ENCODE results near the gene EIF4E3. TPM values are rescaled to one million over a fixed set of nuclear protein-coding genes. Genes with fewer than 3 reads are reported as not detected.

The EIF4E3 gene
- total RNA-seq, 1 donor from 2014 or later = 65.3 TPM

- intact Hi-C loops (cut with micrococcal nuclease) = no loop called here
Observed at GRCh38 chr3:71693641-71694040, 31.6 kb downstream of the EIF4E3 start.

- intact Hi-C loops (cut with micrococcal nuclease) = no loop called here
Observed at GRCh38 chr3:71692139-71692538, 33.1 kb downstream of the EIF4E3 start.

- intact Hi-C loops (cut with micrococcal nuclease) = no loop called here
Observed at GRCh38 chr3:71690341-71690841, 34.8 kb downstream of the EIF4E3 start.

DNA sequence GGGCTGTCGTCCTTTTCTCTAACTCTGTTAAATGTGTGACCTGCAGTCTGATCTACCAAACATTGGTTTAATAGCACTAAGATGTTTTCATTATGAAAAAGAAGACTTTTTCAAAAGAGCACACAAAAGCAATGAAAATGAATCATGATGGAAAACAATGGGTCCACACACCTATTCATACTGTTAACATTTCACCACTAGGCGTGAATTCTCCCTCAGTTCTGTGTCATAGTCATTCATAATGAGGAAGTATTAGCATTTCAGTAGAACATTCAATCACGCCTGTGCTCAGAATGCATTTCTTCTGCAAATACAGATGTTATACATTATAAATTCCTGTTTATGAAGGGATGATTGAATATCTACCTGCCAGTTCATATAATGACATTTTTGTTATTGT is 35.9 kb downstream of the EIF4E3 start:
- intact Hi-C loops (cut with micrococcal nuclease) = loop anchor here (10.0 kb wide), 1 partner anchor 104 kb away; the partner anchor contains the start of gene FOXP1

- intact Hi-C loops (cut with micrococcal nuclease) = loop anchor here (10.0 kb wide), 1 partner anchor 103 kb away; the partner anchor contains the start of gene FOXP1
Observed at GRCh38 chr3:71688121-71688520, 37.1 kb downstream of the EIF4E3 start.

GRCh38 chr3:71685686-71686085 is 39.5 kb downstream of the EIF4E3 start:
- intact Hi-C loops (cut with micrococcal nuclease) = loop anchor here (10.0 kb wide), 1 partner anchor 101 kb away; the partner anchor contains the start of gene FOXP1

DNA sequence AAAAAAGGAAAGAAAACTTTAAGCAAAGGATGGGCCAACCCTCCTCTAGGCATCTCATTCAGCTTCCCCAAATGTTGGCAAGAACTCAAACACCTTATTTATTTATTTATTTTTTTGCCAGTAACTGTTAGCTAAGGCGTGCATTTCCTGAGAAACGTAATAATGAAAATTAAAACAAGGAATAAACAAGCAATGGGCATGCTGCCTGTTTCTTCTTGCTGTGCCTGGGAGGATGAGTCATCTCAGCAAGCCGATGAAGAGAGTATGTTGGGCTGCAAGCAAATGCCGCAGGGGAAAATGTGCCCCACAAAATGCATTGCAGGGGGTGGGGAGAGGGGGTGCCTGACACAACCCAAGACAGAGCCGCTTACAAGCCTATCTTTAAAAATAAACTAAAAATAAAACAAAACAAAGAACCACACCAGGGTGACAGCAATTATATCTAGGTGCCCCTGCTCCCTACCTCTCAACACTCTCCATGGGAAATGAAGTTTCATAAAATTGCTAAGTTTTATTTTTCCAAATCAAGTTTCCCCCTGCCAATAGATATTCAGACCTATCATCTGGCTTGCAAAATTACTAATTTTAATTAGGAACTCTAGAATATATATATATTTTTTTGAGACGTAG is 40.3 kb downstream of the EIF4E3 start:
- intact Hi-C loops (cut with micrococcal nuclease) = loop anchor here (10.0 kb wide), 1 partner anchor 100 kb away; the partner anchor contains the start of gene FOXP1

- intact Hi-C loops (cut with micrococcal nuclease) = loop anchor here (10.0 kb wide), 1 partner anchor 99 kb away; the partner anchor contains the start of gene FOXP1
Observed at GRCh38 chr3:71684046-71684756, 41.0 kb downstream of the EIF4E3 start.

- intact Hi-C loops (cut with micrococcal nuclease) = loop anchor here (10.0 kb wide), 1 partner anchor 96 kb away; the partner anchor contains the start of gene FOXP1
Observed at GRCh38 chr3:71681224-71681668, 44.0 kb downstream of the EIF4E3 start.

GRCh38 chr3:71680603-71681002 is 44.6 kb downstream of the EIF4E3 start:
- intact Hi-C loops (cut with micrococcal nuclease) = loop anchor here (10.0 kb wide), 1 partner anchor 96 kb away; the partner anchor contains the start of gene FOXP1

- intact Hi-C loops (cut with micrococcal nuclease) = no loop called here
Observed at GRCh38 chr3:71676931-71677330, 48.3 kb downstream of the EIF4E3 start.

DNA sequence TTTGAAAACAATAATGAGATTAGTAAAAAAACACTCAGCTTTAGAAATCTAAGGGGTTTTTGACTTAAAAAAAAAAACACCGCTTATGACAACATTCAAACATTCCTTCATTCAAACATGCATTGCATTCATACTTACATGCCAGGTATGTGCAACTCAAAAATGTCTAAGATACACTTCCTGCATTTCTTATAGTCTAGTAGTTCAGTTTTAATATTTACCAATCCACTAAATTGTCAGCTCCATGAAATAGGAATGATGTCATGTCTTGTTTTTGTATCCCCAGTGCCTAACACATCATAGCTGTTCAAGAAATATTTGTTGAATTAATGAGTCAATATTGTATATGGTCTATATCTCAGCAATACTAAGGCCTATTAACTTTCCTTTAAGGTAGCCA is 51.7 kb downstream of the EIF4E3 start:
- intact Hi-C loops (cut with micrococcal nuclease) = no loop called here

DNA sequence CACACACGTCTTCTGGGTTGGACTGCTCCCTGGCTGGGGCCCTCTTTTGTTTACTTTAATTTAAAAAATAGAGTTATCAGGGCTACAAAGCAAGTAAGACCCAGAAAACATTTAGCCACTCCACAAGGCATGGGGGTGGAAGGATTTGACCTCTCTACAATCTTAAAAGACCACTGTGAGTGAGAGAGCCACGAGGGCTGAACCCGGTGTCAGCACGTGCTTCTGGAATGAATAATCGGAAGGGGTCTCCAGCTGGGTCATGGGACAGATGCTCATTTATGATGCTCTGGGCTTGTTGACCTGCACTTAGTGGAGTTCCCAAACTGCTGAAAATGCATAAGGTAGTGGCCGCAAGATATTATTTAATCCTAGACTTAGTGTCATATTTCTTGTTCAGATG is 52.4 kb downstream of the EIF4E3 start:
- intact Hi-C loops (cut with micrococcal nuclease) = no loop called here

DNA sequence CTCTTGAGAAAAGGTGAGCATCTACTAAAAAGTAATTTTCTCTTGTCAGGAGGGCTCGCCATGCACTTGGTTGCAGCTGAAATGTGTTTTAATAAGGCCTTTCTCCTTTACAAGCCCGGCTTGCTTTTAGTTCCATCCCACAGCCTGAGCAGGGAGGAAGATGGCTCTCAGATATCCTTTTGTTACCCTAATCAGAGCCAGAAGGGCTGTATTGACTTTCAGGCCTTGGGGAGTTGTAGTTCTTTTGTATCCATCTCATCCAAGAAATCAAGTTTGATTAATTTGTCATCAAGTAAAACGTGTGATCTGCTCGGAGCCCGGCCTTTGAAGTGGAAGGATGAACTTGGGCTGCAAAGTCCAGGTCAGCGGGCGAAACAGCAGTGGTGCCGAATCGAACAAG is 52.9 kb downstream of the EIF4E3 start:
- intact Hi-C loops (cut with micrococcal nuclease) = no loop called here

- intact Hi-C loops (cut with micrococcal nuclease) = no loop called here
Observed at GRCh38 chr3:71671216-71671845, 53.9 kb downstream of the EIF4E3 start.

- intact Hi-C loops (cut with micrococcal nuclease) = loop anchor here (5.0 kb wide), 1 partner anchor 1105 kb away; no protein-coding TSS in a partner anchor
Observed at GRCh38 chr3:71662568-71662967, 62.6 kb downstream of the EIF4E3 start.

DNA sequence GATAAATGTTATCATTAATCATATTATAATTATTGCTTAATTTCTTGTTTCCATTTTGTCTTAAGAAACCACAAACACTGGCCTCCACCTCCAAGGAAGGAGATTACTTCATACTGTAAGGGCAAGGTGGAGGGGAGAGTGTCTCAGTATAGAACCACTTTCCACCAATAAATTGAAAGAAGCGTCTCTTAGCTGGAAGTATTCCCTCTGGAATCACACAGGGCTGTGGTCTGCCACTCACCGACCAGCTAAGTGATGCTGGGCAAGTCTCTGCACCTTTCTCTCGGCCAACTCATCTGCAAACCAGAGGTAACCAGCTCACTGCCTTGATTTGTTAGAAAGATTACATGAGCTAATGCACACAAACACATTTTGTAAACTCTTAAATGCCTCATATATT is 63.1 kb downstream of the EIF4E3 start:
- intact Hi-C loops (cut with micrococcal nuclease) = loop anchor here (5.0 kb wide), 1 partner anchor 1105 kb away; no protein-coding TSS in a partner anchor

- intact Hi-C loops (cut with micrococcal nuclease) = loop anchor here (5.0 kb wide), 1 partner anchor 1103 kb away; no protein-coding TSS in a partner anchor
Observed at GRCh38 chr3:71659864-71660591, 65.2 kb downstream of the EIF4E3 start.

DNA sequence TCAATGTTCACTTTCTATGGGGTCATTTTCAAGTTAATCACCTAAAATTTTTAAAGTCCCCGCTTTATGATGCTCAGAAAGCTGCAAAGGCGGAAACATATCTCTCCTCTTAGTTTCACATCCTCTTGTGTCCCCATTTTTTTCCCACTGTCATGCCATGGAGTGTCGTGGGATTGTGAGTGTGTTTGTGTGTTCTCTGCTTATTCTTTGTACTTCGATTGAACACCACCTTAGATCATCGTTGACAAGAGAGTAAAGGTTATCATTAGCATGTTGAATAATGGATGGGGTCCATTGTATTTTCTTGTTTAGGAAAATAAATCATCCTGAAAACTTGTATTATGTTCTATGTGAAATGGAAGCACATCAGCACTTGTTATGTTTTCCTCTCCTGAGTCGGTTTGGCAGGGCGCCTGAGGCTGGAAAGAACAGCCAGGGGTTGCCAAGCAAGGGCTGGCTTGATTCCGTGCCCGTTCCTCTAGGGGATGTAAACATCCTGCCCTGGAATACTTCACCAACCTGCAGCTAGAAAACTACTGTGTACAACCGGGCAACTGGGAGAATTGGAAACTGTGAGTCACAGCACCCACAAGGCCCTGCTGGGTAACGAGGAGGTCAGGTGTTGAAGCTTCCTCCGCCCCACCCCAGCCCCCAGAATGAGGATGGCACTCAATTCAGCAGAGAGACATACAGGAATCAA is 67.2 kb downstream of the EIF4E3 start:
- intact Hi-C loops (cut with micrococcal nuclease) = no loop called here

GRCh38 chr3:71655061-71655460 is 70.1 kb downstream of the EIF4E3 start:
- intact Hi-C loops (cut with micrococcal nuclease) = no loop called here
